HEK293T (cell line): Measurements from ENCODE around the gene CD244.

ENCODE experiments used
- ARNT ChIP-seq: fragments of 450-650 bp; IDR thresholded peaks from 2 replicates; pipeline ENCODE4 v1.6.1; 2017; ENCODE audit warnings: mild to moderate bottlenecking
- ELF4 ChIP-seq: fragments of 450-650 bp; IDR thresholded peaks from 2 replicates; pipeline ENCODE4 v1.6.1; 2017; ENCODE audit warnings: antibody characterized with exemption
- FOXA1 ChIP-seq: fragments of 450-650 bp; IDR thresholded peaks from 2 replicates; pipeline ENCODE4 v1.6.1; 2016; ENCODE audit warnings: mild to moderate bottlenecking
- FOXK2 ChIP-seq: fragments of 450-650 bp; IDR thresholded peaks from 2 replicates; pipeline ENCODE4 v1.6.1; 2016; ENCODE audit warnings: mild to moderate bottlenecking
- FOXM1 ChIP-seq: fragments of 450-650 bp; IDR thresholded peaks from 2 replicates; pipeline ENCODE4 v1.6.1; 2017; ENCODE audit warnings: mild to moderate bottlenecking, borderline replicate concordance
- HDGF ChIP-seq: fragments of 450-650 bp; IDR thresholded peaks from 2 replicates; pipeline ENCODE4 v1.6.1; 2017; ENCODE audit warnings: antibody characterized with exemption, borderline replicate concordance
- SP1 ChIP-seq: fragments of 450-650 bp; IDR thresholded peaks from 2 replicates; pipeline ENCODE4 v1.6.1; 2017
- ZNF384 ChIP-seq: fragments of 450-650 bp; IDR thresholded peaks from 2 replicates; pipeline ENCODE4 v1.6.1; 2016
- TF ChIP-seq, protein P1 (sequence below): fragments of 450-650 bp; IDR thresholded peaks from 2 replicates; pipeline ENCODE4 v1.6.1; 2016

DNA sequence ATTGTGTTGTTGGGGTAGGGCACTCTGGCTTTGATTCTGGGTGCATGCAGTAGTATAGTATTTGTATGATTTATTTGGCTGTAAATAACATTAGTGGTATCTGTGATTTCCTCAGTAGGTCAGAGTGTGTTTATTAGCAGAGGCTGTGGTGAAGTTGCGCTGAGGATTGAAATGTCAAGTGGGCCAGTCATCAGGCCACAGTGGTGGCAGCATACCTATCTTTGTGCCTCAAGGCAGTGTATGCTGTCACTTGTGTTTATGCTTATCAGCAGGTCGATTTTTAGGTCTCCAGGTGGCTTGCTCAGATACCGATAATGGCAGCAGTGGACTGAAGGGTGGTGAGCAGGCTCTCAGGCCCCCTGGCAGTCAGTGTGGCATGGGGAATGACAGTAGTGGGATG is 55.4 kb downstream of the CD244 start:
- TF ChIP-seq HDGF, result no peak
- TF ChIP-seq SP1, result no peak
- TF ChIP-seq FOXA1, result no peak
- TF ChIP-seq FOXM1, result no peak
- no peak for TF ChIP-seq FOXK2
- no peak for TF ChIP-seq ARNT
- no peak for TF ChIP-seq ELF4
- TF ChIP-seq ZNF384, result no peak
- TF ChIP-seq, protein P1, sequence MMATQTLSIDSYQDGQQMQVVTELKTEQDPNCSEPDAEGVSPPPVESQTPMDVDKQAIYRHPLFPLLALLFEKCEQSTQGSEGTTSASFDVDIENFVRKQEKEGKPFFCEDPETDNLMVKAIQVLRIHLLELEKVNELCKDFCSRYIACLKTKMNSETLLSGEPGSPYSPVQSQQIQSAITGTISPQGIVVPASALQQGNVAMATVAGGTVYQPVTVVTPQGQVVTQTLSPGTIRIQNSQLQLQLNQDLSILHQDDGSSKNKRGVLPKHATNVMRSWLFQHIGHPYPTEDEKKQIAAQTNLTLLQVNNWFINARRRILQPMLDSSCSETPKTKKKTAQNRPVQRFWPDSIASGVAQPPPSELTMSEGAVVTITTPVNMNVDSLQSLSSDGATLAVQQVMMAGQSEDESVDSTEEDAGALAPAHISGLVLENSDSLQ, result no peak
